Measurements from ENCODE around the gene DBET. TPM values are rescaled to one million over a fixed set of nuclear protein-coding genes. Genes with fewer than 3 reads are reported as not detected.
"Not testable (repeated sequence)": the region's sequence is repeated elsewhere in the genome, so short reads cannot be mapped to it uniquely, and the experiment has no call there.

DBET gene
- total RNA-seq, 1 donor from 2014 or later, result not detected

DNA sequence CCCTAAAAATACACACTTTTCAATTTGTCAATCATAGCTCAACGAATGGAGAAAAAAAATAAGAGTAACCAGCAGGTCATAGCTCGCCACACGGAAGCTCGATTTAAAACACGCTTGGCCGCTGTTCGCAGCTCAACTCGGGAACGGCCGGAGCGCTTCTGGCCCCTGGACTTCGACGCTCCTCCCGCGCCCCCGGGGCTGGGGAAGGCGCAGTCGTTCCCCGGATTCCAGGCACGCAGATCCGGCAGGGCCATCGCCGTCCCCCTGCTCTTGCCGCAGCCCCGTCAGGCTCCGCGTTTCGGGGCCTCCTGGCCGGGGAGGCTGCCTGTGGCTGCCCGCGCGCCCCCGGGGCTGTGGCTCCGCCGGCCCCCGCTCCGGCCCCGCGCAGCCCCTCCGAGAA lies 23.4 kb upstream of the DBET start:
- H3K9me3 ChIP-seq; H3K27me3 ChIP-seq; intact Hi-C loops (cut with DNase I); H3K27ac ChIP-seq; H3K4me1 ChIP-seq; H3K36me3 ChIP-seq; DNase-seq (ENCODE audit: low spot score in 2 of 2); H3K4me3 ChIP-seq: not testable (repeated sequence)

- H3K4me1 ChIP-seq; DNase-seq (ENCODE audit: low spot score in 2 of 2); H3K9me3 ChIP-seq; H3K27me3 ChIP-seq; intact Hi-C loops (cut with DNase I); H3K27ac ChIP-seq; H3K4me3 ChIP-seq; H3K36me3 ChIP-seq: not testable (repeated sequence)
Measured at GRCh38 chr4:190047627-190048026, 16.7 kb upstream of the DBET start.

DNA sequence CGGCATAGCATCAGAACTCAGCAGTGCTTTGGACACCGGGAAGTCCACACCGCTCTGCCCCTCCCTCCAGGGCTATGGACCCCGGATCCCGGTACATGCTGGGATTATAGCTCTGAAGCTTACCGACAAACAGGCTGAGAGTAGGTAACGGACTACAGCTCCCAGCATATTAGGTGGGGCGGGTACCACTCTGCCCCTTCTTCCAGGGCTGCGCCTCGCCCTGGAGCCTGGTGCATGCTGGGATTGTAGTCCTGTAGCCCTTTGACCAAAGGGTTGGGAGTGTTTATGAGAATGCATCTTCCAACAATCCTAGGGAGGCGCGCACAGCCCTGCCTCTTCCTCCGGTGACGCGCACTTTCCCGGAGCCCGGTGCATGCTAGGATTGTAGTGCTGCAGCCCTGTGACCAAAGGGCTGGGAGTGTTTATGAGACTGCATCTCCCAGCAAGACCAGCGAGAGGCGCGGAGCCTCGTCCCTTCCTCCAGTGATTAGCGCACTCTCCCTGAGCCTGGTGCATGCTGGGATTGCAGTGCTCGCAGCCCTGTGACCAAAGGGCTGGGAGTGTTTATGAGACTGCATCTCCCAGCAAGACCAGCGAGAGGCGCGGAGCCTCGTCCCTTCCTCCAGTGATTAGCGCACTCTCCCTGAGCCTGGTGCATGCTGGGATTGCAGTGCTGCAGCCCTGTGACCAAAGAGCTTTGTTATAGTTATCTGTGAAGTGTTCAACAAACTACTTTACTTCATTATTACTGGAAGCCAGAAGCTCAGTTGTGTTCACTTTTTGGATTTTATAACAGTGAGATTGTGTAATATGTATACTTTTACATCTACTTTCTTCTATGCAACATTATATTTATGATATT lies 14.7 kb upstream of the DBET start:
- DNase-seq (ENCODE audit: low spot score in 2 of 2); H3K4me3 ChIP-seq; intact Hi-C loops (cut with DNase I); H3K27me3 ChIP-seq; H3K27ac ChIP-seq; H3K4me1 ChIP-seq; H3K36me3 ChIP-seq; H3K9me3 ChIP-seq: not testable (repeated sequence)

DNA sequence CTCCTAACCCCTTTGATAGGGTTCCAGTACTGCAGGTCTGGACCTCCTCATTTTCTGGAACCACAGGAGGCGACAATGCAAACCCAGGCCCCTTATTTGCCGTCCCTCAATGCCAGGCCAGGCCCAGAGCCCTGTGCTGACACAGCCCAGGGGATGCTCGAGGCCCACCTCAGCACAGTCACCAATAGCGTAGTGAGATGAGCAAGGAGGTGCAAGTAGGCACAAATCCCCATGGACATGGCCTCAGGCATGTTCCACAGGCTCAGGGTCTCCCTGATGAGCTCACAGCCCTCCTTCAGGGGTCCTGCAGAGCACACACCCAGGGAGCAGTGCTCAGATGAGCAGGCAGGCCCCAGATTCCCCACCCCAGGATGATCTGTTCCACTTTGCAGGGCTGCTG lies 5.3 kb upstream of the DBET start:
- intact Hi-C loops (cut with DNase I); H3K4me3 ChIP-seq; H3K36me3 ChIP-seq; H3K27me3 ChIP-seq; H3K27ac ChIP-seq; DNase-seq (ENCODE audit: low spot score in 2 of 2); H3K4me1 ChIP-seq; H3K9me3 ChIP-seq: not testable (repeated sequence)

DNA sequence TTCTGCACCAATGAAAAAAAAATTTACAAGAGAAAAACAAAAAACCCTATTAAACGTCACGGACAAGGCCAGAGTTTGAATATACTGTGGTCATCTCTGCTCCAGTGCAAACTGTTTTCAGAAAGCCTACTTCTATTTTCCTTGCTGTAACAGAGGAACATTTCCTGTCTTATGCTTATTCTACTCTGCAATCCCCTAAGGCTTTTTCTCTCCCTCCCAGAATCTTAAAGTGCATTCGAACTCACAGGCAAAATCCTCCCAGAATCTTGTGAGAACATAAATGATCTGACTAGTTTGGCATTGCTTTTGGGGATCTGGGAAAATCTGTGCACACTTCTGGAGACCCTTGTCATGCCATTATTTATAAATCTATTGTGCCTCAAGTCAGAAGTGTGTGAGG lies 503 bp downstream of the DBET start:
- H3K36me3 ChIP-seq, result not testable (repeated sequence)

DNA sequence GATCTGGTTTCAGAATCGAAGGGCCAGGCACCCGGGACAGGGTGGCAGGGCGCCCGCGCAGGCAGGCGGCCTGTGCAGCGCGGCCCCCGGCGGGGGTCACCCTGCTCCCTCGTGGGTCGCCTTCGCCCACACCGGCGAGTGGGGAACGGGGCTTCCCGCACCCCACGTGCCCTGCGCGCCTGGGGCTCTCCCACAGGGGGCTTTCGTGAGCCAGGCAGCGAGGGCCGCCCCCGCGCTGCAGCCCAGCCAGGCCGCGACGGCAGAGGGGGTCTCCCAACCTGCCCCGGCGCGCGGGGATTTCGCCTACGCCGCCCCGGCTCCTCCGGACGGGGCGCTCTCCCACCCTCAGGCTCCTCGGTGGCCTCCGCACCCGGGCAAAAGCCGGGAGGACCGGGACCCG lies 4.0 kb downstream of the DBET start:
- H3K4me3 ChIP-seq; H3K27me3 ChIP-seq; H3K9me3 ChIP-seq; H3K4me1 ChIP-seq; intact Hi-C loops (cut with DNase I); H3K36me3 ChIP-seq; H3K27ac ChIP-seq: not testable (repeated sequence)
- DNase-seq (ENCODE audit: low spot score in 2 of 2), result peak in 1 of 2 donors; percentile 39

More for the DNA sequence above, 503 bp downstream of the DBET start:
- H3K9me3 ChIP-seq; intact Hi-C loops (cut with DNase I); DNase-seq (ENCODE audit: low spot score in 2 of 2); H3K27ac ChIP-seq; H3K27me3 ChIP-seq; H3K4me1 ChIP-seq; H3K4me3 ChIP-seq: not testable (repeated sequence)

- H3K9me3 ChIP-seq; H3K4me3 ChIP-seq; H3K27me3 ChIP-seq; H3K27ac ChIP-seq; H3K4me1 ChIP-seq; H3K36me3 ChIP-seq; DNase-seq (ENCODE audit: low spot score in 2 of 2); intact Hi-C loops (cut with DNase I): not testable (repeated sequence)
Measured at GRCh38 chr4:190093052-190093451, 28.8 kb downstream of the DBET start.

DNA sequence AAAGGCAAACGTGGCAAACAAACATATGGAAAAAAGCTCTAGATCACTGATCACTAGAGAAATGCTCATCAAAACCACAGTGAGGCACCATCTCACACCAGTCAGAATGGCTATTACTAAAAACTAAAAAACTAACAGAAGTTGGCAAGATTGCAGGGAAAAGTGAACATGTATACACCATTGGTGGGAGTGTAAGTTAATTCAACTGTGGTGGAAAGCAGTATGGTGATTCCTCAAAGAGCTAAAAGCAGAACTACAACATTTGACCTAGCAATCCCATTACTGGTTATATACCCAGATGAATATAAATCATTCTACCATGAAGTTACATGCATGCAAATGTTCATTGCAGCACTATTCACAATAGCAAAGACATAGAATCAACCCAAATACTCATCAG lies 29.7 kb downstream of the DBET start:
- H3K4me1 ChIP-seq; intact Hi-C loops (cut with DNase I); H3K4me3 ChIP-seq; DNase-seq (ENCODE audit: low spot score in 2 of 2); H3K27me3 ChIP-seq; H3K9me3 ChIP-seq; H3K36me3 ChIP-seq; H3K27ac ChIP-seq: not testable (repeated sequence)

DNA sequence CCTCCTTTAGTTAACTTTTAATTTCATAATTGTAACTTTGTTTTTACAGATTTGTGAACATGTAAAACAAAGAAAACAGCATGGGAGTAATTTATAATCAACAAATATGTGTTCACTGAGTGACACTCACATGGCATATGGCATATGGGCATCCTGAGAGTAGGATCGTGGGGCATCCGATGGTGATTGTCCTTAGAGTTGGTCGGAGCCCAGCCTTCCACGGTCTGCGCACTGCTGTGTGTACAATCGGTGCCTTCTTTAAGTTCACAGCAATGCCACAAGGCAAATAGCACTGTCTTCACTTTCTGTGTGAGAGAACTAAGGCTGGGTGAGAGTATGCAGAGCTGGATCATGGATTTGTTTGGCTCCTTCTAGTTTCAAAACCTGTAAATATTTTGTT lies 31.0 kb downstream of the DBET start:
- H3K36me3 ChIP-seq; intact Hi-C loops (cut with DNase I); DNase-seq (ENCODE audit: low spot score in 2 of 2); H3K27ac ChIP-seq; H3K9me3 ChIP-seq; H3K4me1 ChIP-seq; H3K4me3 ChIP-seq; H3K27me3 ChIP-seq: not testable (repeated sequence)

GRCh38 chr4:190099605-190100004 lies 35.3 kb downstream of the DBET start:
- DNase-seq (ENCODE audit: low spot score in 2 of 2); H3K9me3 ChIP-seq; H3K36me3 ChIP-seq; intact Hi-C loops (cut with DNase I); H3K27me3 ChIP-seq; H3K4me3 ChIP-seq; H3K4me1 ChIP-seq; H3K27ac ChIP-seq: not testable (repeated sequence)

DNA sequence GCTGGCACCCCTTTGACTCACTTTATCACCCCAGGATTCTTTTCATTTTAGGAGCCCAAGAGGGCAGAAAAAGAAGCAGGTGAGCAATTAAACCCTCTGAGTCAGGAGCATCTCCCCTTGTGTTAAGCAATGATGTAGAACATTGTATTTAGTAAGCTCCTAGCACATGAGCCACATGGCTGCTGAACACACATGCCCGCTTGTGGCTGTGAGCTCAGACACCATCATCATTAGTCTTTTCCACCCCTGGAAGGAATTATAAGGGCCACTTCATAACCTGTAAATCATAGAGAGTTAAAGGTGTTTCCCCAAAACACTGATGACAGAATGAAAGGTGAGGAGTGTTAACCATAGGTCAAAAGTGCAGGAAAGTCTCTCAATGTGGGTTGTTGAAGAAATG lies 37.2 kb downstream of the DBET start:
- H3K9me3 ChIP-seq; H3K27me3 ChIP-seq; DNase-seq (ENCODE audit: low spot score in 2 of 2); H3K27ac ChIP-seq; H3K4me3 ChIP-seq; H3K36me3 ChIP-seq; intact Hi-C loops (cut with DNase I); H3K4me1 ChIP-seq: not testable (repeated sequence)

DNA sequence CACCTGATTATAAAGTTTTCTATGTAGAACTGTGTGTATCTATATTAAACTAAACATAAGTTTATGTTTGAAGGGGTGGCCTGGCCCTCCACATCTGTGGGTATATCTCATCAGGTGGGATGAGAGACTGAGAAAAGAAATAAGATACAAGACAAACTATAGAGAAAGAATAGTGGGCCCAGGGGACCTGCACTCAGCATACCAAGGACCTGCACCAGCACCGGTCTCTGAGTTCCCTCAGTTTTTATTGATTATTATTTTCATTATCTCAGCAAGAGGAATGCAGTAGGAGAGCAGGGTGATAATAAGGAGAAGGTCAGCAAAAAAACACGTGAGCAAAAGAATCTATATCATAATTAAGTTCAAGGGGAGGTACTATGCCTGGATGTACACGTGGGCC lies 41.9 kb downstream of the DBET start:
- DNase-seq (ENCODE audit: low spot score in 2 of 2); H3K9me3 ChIP-seq; H3K36me3 ChIP-seq; H3K4me1 ChIP-seq; H3K27me3 ChIP-seq; H3K27ac ChIP-seq; H3K4me3 ChIP-seq; intact Hi-C loops (cut with DNase I): not testable (repeated sequence)

DNA sequence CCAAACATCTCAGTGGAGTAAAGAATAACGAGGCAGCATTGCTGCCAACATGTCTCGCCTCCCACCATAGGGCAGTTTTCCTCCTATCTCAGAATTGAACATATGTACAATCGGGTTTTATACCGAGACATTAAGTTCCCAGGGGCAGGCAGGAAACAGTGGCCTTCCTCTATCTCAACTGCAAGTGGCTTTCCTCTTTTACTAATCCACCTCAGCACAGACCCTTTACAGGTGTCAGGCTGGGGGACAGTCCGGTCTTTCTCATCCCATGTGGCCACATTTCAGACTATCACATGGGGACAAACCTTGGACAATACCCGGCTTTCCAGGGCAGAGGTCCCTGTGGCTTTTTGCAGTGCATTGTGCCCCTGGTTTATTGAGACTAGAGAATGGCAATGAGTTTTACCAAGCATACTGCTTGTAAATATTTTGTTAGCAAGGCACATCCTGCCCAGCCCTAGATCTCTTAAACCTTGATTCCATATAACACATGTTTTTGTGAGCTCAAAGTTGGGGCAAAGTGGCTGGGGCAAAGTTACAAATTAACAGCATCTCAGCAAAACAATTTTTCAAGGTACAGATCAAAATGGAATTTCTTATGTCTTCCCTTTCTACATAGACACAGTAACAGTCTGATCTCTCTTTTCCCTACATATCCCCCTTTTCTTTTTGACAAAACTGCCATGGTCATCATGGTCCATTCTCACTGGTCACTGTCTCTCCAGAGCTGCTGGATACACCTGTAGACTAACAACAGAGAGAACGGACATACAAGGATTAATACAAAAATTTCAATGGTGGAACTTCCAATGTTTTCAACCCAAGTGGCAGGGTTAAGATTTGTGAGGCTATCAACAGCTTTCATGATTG lies 42.5 kb downstream of the DBET start:
- DNase-seq (ENCODE audit: low spot score in 2 of 2); H3K27ac ChIP-seq; H3K4me1 ChIP-seq; intact Hi-C loops (cut with DNase I); H3K9me3 ChIP-seq; H3K27me3 ChIP-seq; H3K36me3 ChIP-seq; H3K4me3 ChIP-seq: not testable (repeated sequence)

GRCh38 chr4:190107766-190108485 lies 43.6 kb downstream of the DBET start:
- H3K9me3 ChIP-seq; H3K4me3 ChIP-seq; H3K27me3 ChIP-seq; intact Hi-C loops (cut with DNase I); H3K4me1 ChIP-seq; H3K27ac ChIP-seq; H3K36me3 ChIP-seq: not testable (repeated sequence)
- DNase-seq (ENCODE audit: low spot score in 2 of 2), result peak in 1 of 2 donors; percentile 59
